Panc1 (cell line): ENCODE measurements around the gene ACSM4. TPM values are rescaled to one million over a fixed set of nuclear protein-coding genes. Genes with fewer than 3 reads are reported as not detected.

Experiments used
- ATAC-seq: fragments of 200-7000 bp; cut with Tn5 transposase; 2 replicates; pipeline ENCODE4 v1.9.1; 2020; ENCODE audit warnings: mild to moderate bottlenecking, moderate library complexity
- BruUV-seq: library from RNA; stranded (reverse); fragments of 400-500 nt; replicated peaks from 2 replicates; lab custom pipeline; 2021; lab: Mats Ljungman, UMichigan
- CTCF ChIA-PET: fragments of 300-600 bp; sonication (Branson Sonifier 250); formaldehyde crosslinking; loops from one replicate; lab custom pipeline; 2022; ENCODE audit warnings: antibody characterized with exemption; lab: Charles Lee
- POLR2A ChIA-PET: fragments of 300-600 bp; sonication (Branson Sonifier 250); formaldehyde crosslinking; loops from one replicate; lab custom pipeline; 2022; ENCODE audit warnings: antibody characterized with exemption; lab: Charles Lee
- DNase-seq: peaks from one replicate; pipeline ENCODE4 v3.0.0-alpha.2; 2010; ENCODE audit warnings: low read depth, low spot score
- H3K27ac ChIP-seq: 2 replicates; pipeline ENCODE4 v1.5.1; 2011; ENCODE audit warnings: mild to moderate bottlenecking, low read length, inconsistent platforms
- H3K27me3 ChIP-seq: fragments of 200-500 bp; sonication (Bioruptor generic); 2 replicates; pipeline ENCODE4 v1.6.0; 2014; ENCODE audit warnings: low read length, inconsistent platforms; ENCODE audit not compliant: control insufficient read depth, insufficient read depth
- H3K36me3 ChIP-seq: fragments of 200-500 bp; sonication (Bioruptor generic); 2 replicates; pipeline ENCODE4 v1.5.1; 2014; ENCODE audit warnings: inconsistent platforms, mild to moderate bottlenecking, low read length, moderate library complexity; ENCODE audit not compliant: control insufficient read depth, insufficient read depth
- H3K4me1 ChIP-seq: 2 replicates; pipeline ENCODE4 v1.5.1; 2011; ENCODE audit warnings: inconsistent platforms, mild to moderate bottlenecking, low read length, moderate library complexity; ENCODE audit not compliant: control insufficient read depth, insufficient read depth
- H3K4me3 ChIP-seq, 2 experiments: 2 replicates each; pipeline ENCODE4 v1.5.1; 2011 to 2012; ENCODE audit warnings: low read depth in 2 of 2, low read length in 2 of 2, mild to moderate bottlenecking in 2 of 2, inconsistent platforms in 1 of 2, moderate library complexity in 1 of 2
- H3K9me3 ChIP-seq: fragments of 200-500 bp; sonication (Bioruptor generic); 2 replicates; pipeline ENCODE4 v1.5.1; 2014; ENCODE audit warnings: low read depth, mild to moderate bottlenecking, inconsistent platforms, low read length, moderate library complexity; ENCODE audit not compliant: control insufficient read depth, insufficient read depth
- CTCF ChIP-seq: fragments of 450-650 bp; IDR thresholded peaks from 2 replicates; pipeline ENCODE4 v1.5.1; 2017; ENCODE audit warnings: mild to moderate bottlenecking
- POLR2AphosphoS5 ChIP-seq: IDR thresholded peaks from 2 replicates; pipeline ENCODE4 v1.6.1; 2012; ENCODE audit warnings: mild to moderate bottlenecking, low read depth, low read length, moderate library complexity
- REST ChIP-seq, 2 experiments: IDR thresholded peaks; 2 replicates each; pipeline ENCODE4 v1.6.1; 2011 to 2012; ENCODE audit warnings: low read depth in 2 of 2, control low read depth in 1 of 2, low read length in 1 of 2, mild to moderate bottlenecking in 1 of 2, moderate library complexity in 1 of 2; ENCODE audit not compliant: insufficient read depth in 1 of 2
- SIN3A ChIP-seq: IDR thresholded peaks from 2 replicates; pipeline ENCODE4 v1.6.1; 2012; ENCODE audit warnings: low read depth, mild to moderate bottlenecking, low read length, moderate library complexity, borderline replicate concordance; ENCODE audit not compliant: insufficient read depth
- TCF7L2 ChIP-seq: IDR thresholded peaks from 2 replicates; pipeline ENCODE4 v1.6.1; 2011; ENCODE audit warnings: mild to moderate bottlenecking, low read depth, low read length, inconsistent platforms
- in situ Hi-C: cut with HindIII; loops from 2 replicates; pipeline ENCODE4 v1.10.0; 2016; ENCODE audit warnings: low sequenced_read_pairs, low pct_unique_long_range_greater_than_20kb
- intact Hi-C: fragments of 100-400 bp; cut with micrococcal nuclease; formaldehyde crosslinking; loops from one replicate; pipeline ENCODE4 v1.10.0; 2022; ENCODE audit not compliant: unreplicated experiment
- total RNA-seq: library from RNA; stranded (reverse); gene quantifications from one replicate; pipeline ENCODE4 v1.2.1, GENCODE V29; 2021; ENCODE audit not compliant: unreplicated experiment

Gene ACSM4
- total RNA-seq, 1 experiment from 2014 or later, result not detected

- no peak for ATAC-seq
- in situ Hi-C loops (no loop called here), intact Hi-C loops (no loop called here)
- no TSS peak for BruUV-seq
- no peaks in the 10 kb centered on the region for H3K4me1 ChIP-seq
- POLR2A ChIA-PET, result no interaction called here
- H3K27ac ChIP-seq, result no peak overlapping the region
- H3K9me3 ChIP-seq, result no peaks in the 10 kb centered on the region
- CTCF ChIA-PET, result no interaction called here
- H3K36me3 ChIP-seq, result no peaks in the 10 kb centered on the region
- no peak for DNase-seq
- no peak for TF ChIP-seq SIN3A
- no peak for TF ChIP-seq CTCF
- no peak overlapping the region for H3K4me3 ChIP-seq
- H3K27me3 ChIP-seq, result no peaks in the 10 kb centered on the region
These were observed 39.3 kb upstream of the ACSM4 start for GRCh38 chr12:7264538-7264937.

- DNase-seq (no peak), ATAC-seq (no peak)
- H3K36me3 ChIP-seq, result no peaks in the 10 kb centered on the region
- no peak overlapping the region for H3K27ac ChIP-seq
- no peaks in the 10 kb centered on the region for H3K27me3 ChIP-seq
- ChIA-PET POLR2A (interaction anchor here (0.6 kb wide), 1 partner anchor 29 kb away, joined by 3 read pairs; no protein-coding TSS in a partner anchor), CTCF (no interaction called here)
- H3K4me1 ChIP-seq, result no peaks in the 10 kb centered on the region
- H3K9me3 ChIP-seq, result no peaks in the 10 kb centered on the region
- in situ Hi-C loops (no loop called here), intact Hi-C loops (no loop called here)
- TF ChIP-seq REST (IDR thresholded peaks at IDR 0.05; ENCODE audit: insufficient read depth in 1 of 2, low read depth in 2 of 2, low read length in 1 of 2) (no peak), CTCF (no peak), SIN3A (no peak), POLR2AphosphoS5 (no peak), TCF7L2 (no peak)
- H3K4me3 ChIP-seq, result no peak overlapping the region
- no TSS peak for BruUV-seq
These were observed 38.6 kb upstream of the ACSM4 start for GRCh38 chr12:7265251-7265650.
